GM12878 (cell line): ENCODE results near the gene MUTYH. TPM values are rescaled to one million over a fixed set of nuclear protein-coding genes. Genes with fewer than 3 reads are reported as not detected.

ENCODE experiments used
- ATAC-seq: fragments of 200-7000 bp; cut with Tn5 transposase; 3 replicates; pipeline ENCODE4 v1.9.1; 2020; ENCODE audit warnings: mild to moderate bottlenecking, moderate library complexity
- BruUV-seq: library from RNA; stranded (reverse); fragments of 400-500 nt; replicated peaks from 2 replicates; lab custom pipeline; 2021; lab: Mats Ljungman, UMichigan
- CTCF ChIA-PET: fragments of 300-600 bp; sonication (Branson Sonifier 250); formaldehyde crosslinking; extraction: SDS; loops from one replicate; lab custom pipeline; 2021; ENCODE audit warnings: inconsistent platforms; lab: Yijun Ruan, JAX
- POLR2A ChIA-PET: fragments of 350-600 bp; formaldehyde crosslinking; extraction: SDS; loops from one replicate; lab custom pipeline; 2021; ENCODE audit warnings: inconsistent platforms; lab: Charles Lee
- RAD21 ChIA-PET: fragments of 300-600 bp; sonication (Branson Sonifier 250); formaldehyde crosslinking; loops from one replicate; lab custom pipeline; 2023; ENCODE audit warnings: antibody characterized with exemption; ENCODE audit not compliant: unreplicated experiment; lab: Charles Lee
- SMC1A ChIA-PET: fragments of 300-600 bp; sonication (Branson Sonifier 250); formaldehyde crosslinking; loops from one replicate; lab custom pipeline; 2023; ENCODE audit not compliant: unreplicated experiment, uncharacterized antibody; lab: Charles Lee
- DNase-seq: peaks from one replicate; pipeline ENCODE4 v3.0.0-alpha.2; 2011; ENCODE audit warnings: low read depth, low spot score
- FAIRE-seq: peaks from 3 replicates; lab custom pipeline; 2011; peaks lifted over from hg19 to GRCh38; lab: Jason Lieb, UNC
- H2AFZ ChIP-seq: 2 replicates; pipeline ENCODE4 v1.6.0; 2011; ENCODE audit warnings: low read depth, low read length, control low read depth; ENCODE audit not compliant: control insufficient read depth
- H3K27ac ChIP-seq: 2 replicates; pipeline ENCODE4 v1.5.1; 2011; ENCODE audit warnings: control low read depth; ENCODE audit not compliant: control insufficient read depth, insufficient read depth
- H3K27me3 ChIP-seq, 2 experiments: replicated peaks in 1 of 2; 2 replicates each; pipeline versions ENCODE4 v1.6.0 to v1.6.1; 2011; ENCODE audit warnings: low read length in 1 of 2; ENCODE audit not compliant: control insufficient read depth in 2 of 2, insufficient read depth in 2 of 2
- H3K36me3 ChIP-seq, 2 experiments: 2 replicates each; pipeline ENCODE4 v1.5.1; 2011; ENCODE audit warnings: low read length in 1 of 2; ENCODE audit not compliant: control insufficient read depth in 2 of 2, insufficient read depth in 2 of 2
- H3K4me1 ChIP-seq: 2 replicates; pipeline ENCODE4 v1.6.1; 2011; ENCODE audit warnings: mild to moderate bottlenecking, low read length, moderate library complexity, mixed read lengths; ENCODE audit not compliant: control insufficient read depth, insufficient read depth
- H3K4me2 ChIP-seq: 2 replicates; pipeline ENCODE4 v1.6.0; 2011; ENCODE audit warnings: control low read depth; ENCODE audit not compliant: control insufficient read depth, insufficient read depth
- H3K4me3 ChIP-seq: fragments of 200-600 bp; sonication (generic); 2 replicates; pipeline ENCODE4 v1.5.1; 2016
- H3K79me2 ChIP-seq: 2 replicates; pipeline ENCODE4 v1.6.0; 2011; ENCODE audit warnings: low read length; ENCODE audit not compliant: control insufficient read depth, insufficient read depth
- H3K9ac ChIP-seq: 2 replicates; pipeline ENCODE4 v1.8.0; 2011; ENCODE audit warnings: low read length, control low read depth, mixed read lengths; ENCODE audit not compliant: control insufficient read depth, insufficient read depth
- H3K9me3 ChIP-seq: replicated peaks from 3 replicates; pipeline ENCODE4 v1.5.1; 2011; ENCODE audit warnings: mild to moderate bottlenecking, low read length; ENCODE audit not compliant: control insufficient read depth, insufficient read depth
- H4K20me1 ChIP-seq: 2 replicates; pipeline ENCODE4 v1.6.0; 2011; ENCODE audit not compliant: control insufficient read depth, insufficient read depth
- ATF3 ChIP-seq: IDR thresholded peaks from 2 replicates; pipeline ENCODE4 v1.6.1; 2011; ENCODE audit warnings: low read depth, mild to moderate bottlenecking, low read length, moderate library complexity, borderline replicate concordance; ENCODE audit errors: extremely low read depth
- CHD1 ChIP-seq: IDR thresholded peaks from 2 replicates; pipeline ENCODE4 v1.6.1; 2012; ENCODE audit warnings: low read depth, low read length, improper control_type of control experiment
- EGR1 ChIP-seq, 2 experiments: IDR thresholded peaks; 1 replicate in 1 of 2; 2 replicates in 1 of 2; pipeline ENCODE4 v1.6.1; 2011 to 2012; ENCODE audit warnings: low read depth in 2 of 2, low read length in 2 of 2, borderline replicate concordance in 1 of 2, mild to moderate bottlenecking in 1 of 2, moderate library complexity in 1 of 2
- EP300 ChIP-seq, 2 experiments: fragments of 150-350 bp in 1 of 2; IDR thresholded peaks; 2 replicates each; pipeline ENCODE4 v1.6.1; 2011 to 2012; ENCODE audit warnings: low read depth in 2 of 2, low read length in 2 of 2, borderline replicate concordance in 1 of 2, improper control_type of control experiment in 1 of 2, inconsistent platforms in 1 of 2; ENCODE audit not compliant: control insufficient read depth in 1 of 2
- HCFC1 ChIP-seq: fragments of 150-350 bp; IDR thresholded peaks from 2 replicates; pipeline ENCODE4 v1.6.1; 2014; ENCODE audit warnings: low read length
- HDAC2 ChIP-seq: fragments of 200-600 bp; sonication (generic); IDR thresholded peaks from 2 replicates; pipeline ENCODE4 v1.6.1; 2017
- JUNB ChIP-seq: IDR thresholded peaks from 2 replicates; pipeline ENCODE4 v1.6.1; 2016; ENCODE audit warnings: antibody characterized with exemption, mild to moderate bottlenecking
- KDM1A ChIP-seq: fragments of 200-600 bp; sonication (generic); IDR thresholded peaks from 2 replicates; pipeline ENCODE4 v1.6.1; 2016; ENCODE audit warnings: borderline replicate concordance
- MXI1 ChIP-seq: fragments of 150-350 bp; IDR thresholded peaks from 2 replicates; pipeline ENCODE4 v1.6.1; 2011; ENCODE audit warnings: low read depth, mild to moderate bottlenecking, inconsistent platforms, low read length, improper control_type of control experiment
- RUNX3 ChIP-seq: IDR thresholded peaks from 2 replicates; pipeline ENCODE4 v1.6.1; 2012; ENCODE audit warnings: low read length, inconsistent platforms
- SP1 ChIP-seq: IDR thresholded peaks from one replicate; pipeline ENCODE4 v1.6.1; 2011; ENCODE audit warnings: low read depth, low read length
- SRF ChIP-seq, 2 experiments: IDR thresholded peaks; 2 replicates each; pipeline ENCODE4 v1.6.1; 2011; ENCODE audit warnings: low read depth in 2 of 2, low read length in 2 of 2, mild to moderate bottlenecking in 1 of 2, moderate library complexity in 1 of 2
- SUPT20H ChIP-seq: IDR thresholded peaks from 2 replicates; pipeline ENCODE4 v1.6.1; 2011; ENCODE audit warnings: low read depth, mild to moderate bottlenecking, low read length, moderate library complexity, borderline replicate concordance; ENCODE audit not compliant: control insufficient read depth
- TBL1XR1 ChIP-seq: IDR thresholded peaks from 2 replicates; pipeline ENCODE4 v1.6.1; 2012; ENCODE audit warnings: low read depth, low read length, improper control_type of control experiment
- TCF7 ChIP-seq: IDR thresholded peaks from 2 replicates; pipeline ENCODE4 v1.6.1; 2014; ENCODE audit warnings: antibody characterized with exemption, borderline replicate concordance
- ZSCAN29 ChIP-seq: fragments of 450-650 bp; IDR thresholded peaks from 2 replicates; pipeline ENCODE4 v1.6.1; 2017; ENCODE audit warnings: mild to moderate bottlenecking, moderate library complexity
- WGBS: methylation state at CpG from one replicate; pipeline ENCODE4 v1.1.6; 2016; ENCODE audit warnings: low lambda C conversion rate; ENCODE audit not compliant: insufficient replicate concordance, insufficient coverage; ENCODE audit errors: missing lambda C conversion rate; 5-methylcytosine and 5-hydroxymethylcytosine counted together
- in situ Hi-C: fragments of 300-500 bp; cut with MboI; formaldehyde crosslinking; loops from 9 replicates; pipeline ENCODE4 v1.14.3; 2018; ENCODE audit warnings: mixed read lengths
- intact Hi-C: fragments of 100-400 bp; cut with micrococcal nuclease; formaldehyde crosslinking; loops from one replicate; pipeline ENCODE4 v1.14.2; 2022; ENCODE audit not compliant: unreplicated experiment
- polyA plus RNA-seq, 11 experiments: library from polyadenylated mRNA; depleted of rRNA in 4 of 11; unstranded in 6 of 11; stranded (reverse) in 5 of 11; fragments of >200 nt; fragmentation: Nextera tagmentation in 4 of 11; fragmentation: Illumina TruSeq in 1 of 11; extraction: Ambion mirVana in 4 of 11; extraction: Trizol in 1 of 11; gene quantifications; 1 replicate in 1 of 11; 2 replicates in 10 of 11; pipeline versions ENCODE4 v1.2.1 to v1.2.3, GENCODE V29; 2011 to 2016; ENCODE audit warnings: inconsistent platforms in 2 of 11, missing spikeins in 2 of 11, low read depth in 1 of 11
- total RNA-seq, 4 experiments: library from RNA; depleted of rRNA in 3 of 4; stranded (reverse); fragments of >200 nt in 3 of 4; fragmentation: Illumina TruSeq in 1 of 4; extraction: Trizol in 1 of 4; gene quantifications; 2 replicates each; pipeline versions ENCODE4 v1.2.1 to v1.2.3, GENCODE V29; 2013 to 2021

The MUTYH gene
- total and polyA plus RNA-seq, 10 of the 15 experiments (the other 5 are each of a cell fraction or from before 2014, with no cell fraction given), result 2.5 to 42.0 (median 30.0) TPM

- ChIA-PET POLR2A (interaction anchor here (0.6 to 0.7 kb wide), 3 partner anchors 563 to 1452 kb away, joined by 3 to 6 read pairs (median 4); no protein-coding TSS in a partner anchor), SMC1A (interaction anchor here (0.6 to 9.2 kb wide), 12 partner anchors 9 to 571 kb away, joined by 3 to 284 read pairs (median 4); partner anchors contain the start of genes HECTD3, MUTYH, TOE1 and UROD), CTCF (interaction anchor here (0.9 to 10.7 kb wide), 16 partner anchors 9 to 579 kb away, joined by 3 to 252 read pairs (median 8); partner anchors contain the start of genes HECTD3, TESK2 and UROD), RAD21 (interaction anchor here (0.7 to 10.1 kb wide), 8 partner anchors 8 to 571 kb away, joined by 3 to 313 read pairs (median 7); partner anchors contain the start of genes HECTD3, MUTYH, TESK2 and TOE1)
- no peaks in the 10 kb centered on the region for H3K27me3 ChIP-seq
- BruUV-seq, result TSS peak; percentile 41
- H3K4me3 ChIP-seq, result no peak overlapping the region
- H2AFZ ChIP-seq, result no peak overlapping the region
- no peak for ATAC-seq
- H3K9me3 ChIP-seq, result no peaks in the 10 kb centered on the region
- H3K4me1 ChIP-seq, result peaks cover 7% of the 10 kb centered on the region
- H3K79me2 ChIP-seq, result peaks cover 7% of the 10 kb centered on the region
- in situ Hi-C loops, result loop anchor here (5.0 kb wide), 3 partner anchors 288 to 583 kb away; partner anchors contain the start of genes HECTD3 and UROD
- no peaks in the 10 kb centered on the region for H4K20me1 ChIP-seq
- H3K9ac ChIP-seq, result no peak overlapping the region
- no peak overlapping the region for H3K4me2 ChIP-seq
- no peak for DNase-seq
- H3K27ac ChIP-seq, result no peak overlapping the region
- no peaks in the 10 kb centered on the region for H3K36me3 ChIP-seq
- intact Hi-C loops, result loop anchor here (1.0 to 5.0 kb wide), 5 partner anchors 282 to 573 kb away; no protein-coding TSS in a partner anchor
- WGBS, result 46% methylated on average over 2 of the region's 2 CpGs
- TF ChIP-seq CHD1, result no peak
- no peak for TF ChIP-seq SP1
- TF ChIP-seq TBL1XR1, result no peak
- TF ChIP-seq JUNB, result no peak
- no peak for TF ChIP-seq MXI1
- TF ChIP-seq SRF (IDR thresholded peaks at IDR 0.05; ENCODE audit: low read depth in 2 of 2, low read length in 2 of 2), result no peak
- TF ChIP-seq EGR1 (IDR thresholded peaks at IDR 0.05; ENCODE audit: borderline replicate concordance in 1 of 2, low read depth in 2 of 2, low read length in 2 of 2), result no peak
- no peak for TF ChIP-seq SUPT20H
- TF ChIP-seq ATF3, result no peak
- no peak for TF ChIP-seq TCF7
- no peak for TF ChIP-seq EP300 (IDR thresholded peaks at IDR 0.05; ENCODE audit: borderline replicate concordance in 1 of 2, control insufficient read depth in 1 of 2, low read depth in 2 of 2, low read length in 2 of 2)
- TF ChIP-seq RUNX3, result no peak
- no peak for TF ChIP-seq ZSCAN29
- no peak for TF ChIP-seq KDM1A
- TF ChIP-seq HCFC1, result no peak
- no peak for TF ChIP-seq HDAC2
- no peak for FAIRE-seq
Measured at GRCh38 chr1:45300669-45300997, 39.6 kb downstream of the MUTYH start.
